ENCODE measurements around the gene MYH7B.

Gene MYH7B

GRCh38 chr20:34943808-34944567, 11.7 kb upstream of the MYH7B start:
- no peak for DNase-seq (ENCODE audit: low read depth in 2 of 3, low spot score in 2 of 3)

- DNase-seq (ENCODE audit: low read depth in 2 of 3, low spot score in 2 of 3): no peak
These were observed 10.2 kb upstream of the MYH7B start for GRCh38 chr20:34945315-34946077.

GRCh38 chr20:34946661-34947060, 9.0 kb upstream of the MYH7B start:
- no peak for DNase-seq (ENCODE audit: low read depth in 2 of 3, low spot score in 2 of 3)

- DNase-seq (ENCODE audit: low read depth in 2 of 3, low spot score in 2 of 3): no peak
These were observed 8.3 kb upstream of the MYH7B start for GRCh38 chr20:34947336-34947735.

- no peak for DNase-seq (ENCODE audit: low read depth in 2 of 3, low spot score in 2 of 3)
These were observed 7.6 kb upstream of the MYH7B start for GRCh38 chr20:34948030-34948429.

- DNase-seq (ENCODE audit: low read depth in 2 of 3, low spot score in 2 of 3): no peak
These were observed 6.5 kb upstream of the MYH7B start for GRCh38 chr20:34949120-34949519.

- no peak for DNase-seq (ENCODE audit: low read depth in 2 of 3, low spot score in 2 of 3)
These were observed 4.4 kb upstream of the MYH7B start for GRCh38 chr20:34951252-34951651.

- no peak for DNase-seq (ENCODE audit: low read depth in 2 of 3, low spot score in 2 of 3)
These were observed 4.0 kb upstream of the MYH7B start for GRCh38 chr20:34951652-34952051.

- no peak for DNase-seq (ENCODE audit: low read depth in 2 of 3, low spot score in 2 of 3)
These were observed 3.0 kb upstream of the MYH7B start for GRCh38 chr20:34952671-34953070.

- no peak for DNase-seq (ENCODE audit: low read depth in 2 of 3, low spot score in 2 of 3)
These were observed 1.7 kb upstream of the MYH7B start for GRCh38 chr20:34953960-34954359.

- DNase-seq (ENCODE audit: low read depth in 2 of 3, low spot score in 2 of 3): no peak
These were observed 801 bp upstream of the MYH7B start for GRCh38 chr20:34954904-34955230.

- no peak for DNase-seq (ENCODE audit: low read depth in 2 of 3, low spot score in 2 of 3)
These were observed 382 bp downstream of the MYH7B start for GRCh38 chr20:34956041-34956458.

- no peak for DNase-seq (ENCODE audit: low read depth in 2 of 3, low spot score in 2 of 3)
These were observed 1.2 kb downstream of the MYH7B start for GRCh38 chr20:34956751-34957472.

- no peak for DNase-seq (ENCODE audit: low read depth in 2 of 3, low spot score in 2 of 3)
These were observed 8.8 kb downstream of the MYH7B start for GRCh38 chr20:34964486-34964885.

- DNase-seq (ENCODE audit: low read depth in 2 of 3, low spot score in 2 of 3): no peak
These were observed 9.4 kb downstream of the MYH7B start for GRCh38 chr20:34965051-34965450.

- no peak for DNase-seq (ENCODE audit: low read depth in 2 of 3, low spot score in 2 of 3)
These were observed 11.8 kb downstream of the MYH7B start for GRCh38 chr20:34967421-34967820.

GRCh38 chr20:34968042-34968775, 12.5 kb downstream of the MYH7B start:
- DNase-seq (ENCODE audit: low read depth in 2 of 3, low spot score in 2 of 3): no peak

GRCh38 chr20:34970193-34970840, 14.6 kb downstream of the MYH7B start:
- no peak for DNase-seq (ENCODE audit: low read depth in 2 of 3, low spot score in 2 of 3)

- DNase-seq (ENCODE audit: low read depth in 2 of 3, low spot score in 2 of 3): no peak
These were observed 15.3 kb downstream of the MYH7B start for GRCh38 chr20:34970846-34971560.

GRCh38 chr20:34971561-34972235, 16.0 kb downstream of the MYH7B start:
- DNase-seq (ENCODE audit: low read depth in 2 of 3, low spot score in 2 of 3): no peak
